GM23248 (cell line): ENCODE results near the gene HSPG2. TPM values are rescaled to one million over a fixed set of nuclear protein-coding genes. Genes with fewer than 3 reads are reported as not detected.
"Not testable (repeated sequence)": the region's sequence is repeated elsewhere in the genome, so short reads cannot be mapped to it uniquely, and the experiment has no call there.

Source experiments
- DNase-seq: peaks from one replicate; pipeline ENCODE4 v3.0.0-alpha.2; 2015
- H2AFZ ChIP-seq: fragments of 200-600 bp; sonication (generic); 2 replicates; pipeline ENCODE4 v1.6.1; 2016; ENCODE audit warnings: antibody characterized with exemption
- H3F3A ChIP-seq: fragments of 200-600 bp; sonication (generic); 2 replicates; pipeline ENCODE4 v1.6.1; 2016; ENCODE audit warnings: mild to moderate bottlenecking, antibody characterized with exemption, mixed run types; ENCODE audit not compliant: insufficient read depth
- H3K27ac ChIP-seq: fragments of 200-600 bp; sonication (generic); 2 replicates; pipeline ENCODE4 v1.5.1; 2016; ENCODE audit warnings: mild to moderate bottlenecking
- H3K27me3 ChIP-seq: fragments of 200-600 bp; sonication (generic); replicated peaks from 2 replicates; pipeline ENCODE4 v1.6.1; 2016; ENCODE audit warnings: mild to moderate bottlenecking; ENCODE audit not compliant: insufficient read depth
- H3K36me3 ChIP-seq: fragments of 200-600 bp; sonication (generic); 2 replicates; pipeline ENCODE4 v1.6.1; 2016; ENCODE audit warnings: low read depth, mild to moderate bottlenecking
- H3K4me1 ChIP-seq: fragments of 200-600 bp; sonication (generic); 2 replicates; pipeline ENCODE4 v1.6.1; 2016; ENCODE audit warnings: mild to moderate bottlenecking; ENCODE audit not compliant: insufficient read depth
- H3K4me2 ChIP-seq: fragments of 200-600 bp; sonication (generic); one replicate; pipeline ENCODE4 v1.6.1; 2016; ENCODE audit warnings: mild to moderate bottlenecking; ENCODE audit not compliant: unreplicated experiment
- H3K4me3 ChIP-seq: fragments of 200-600 bp; sonication (generic); 2 replicates; pipeline ENCODE4 v1.5.1; 2016; ENCODE audit warnings: mild to moderate bottlenecking
- H3K79me2 ChIP-seq: fragments of 200-600 bp; sonication (generic); 2 replicates; pipeline ENCODE4 v1.6.1; 2016; ENCODE audit warnings: mild to moderate bottlenecking; ENCODE audit not compliant: insufficient read depth
- H3K9ac ChIP-seq: fragments of 200-600 bp; sonication (generic); 2 replicates; pipeline ENCODE4 v1.6.1; 2016; ENCODE audit warnings: mild to moderate bottlenecking
- H3K9me2 ChIP-seq: fragments of 200-600 bp; sonication (generic); 2 replicates; pipeline ENCODE4 v1.6.1; 2016; ENCODE audit warnings: mixed run types, mild to moderate bottlenecking, moderate library complexity; ENCODE audit not compliant: insufficient read depth
- H3K9me3 ChIP-seq: fragments of 200-600 bp; sonication (generic); one replicate; pipeline ENCODE4 v1.6.1; 2017; ENCODE audit warnings: low read depth
- H4K20me1 ChIP-seq: fragments of 200-600 bp; sonication (generic); 2 replicates; pipeline ENCODE4 v1.6.0; 2016; ENCODE audit not compliant: insufficient read depth
- EZH2 ChIP-seq: fragments of 200-600 bp; sonication (generic); IDR thresholded peaks from 2 replicates; pipeline ENCODE4 v1.6.1; 2018; ENCODE audit warnings: antibody characterized with exemption, mild to moderate bottlenecking; ENCODE audit not compliant: insufficient read depth, poor library complexity, severe bottlenecking
- EZH2phosphoT487 ChIP-seq: fragments of 200-600 bp; sonication (generic); IDR thresholded peaks from 2 replicates; pipeline ENCODE4 v1.6.1; 2018; ENCODE audit warnings: antibody characterized with exemption, moderate library complexity, mild to moderate bottlenecking, low read depth; ENCODE audit not compliant: insufficient read depth
- WGBS, 2 experiments: methylation state at CpG; one replicate each; pipeline ENCODE4 v1.1.6; 2015 to 2017; ENCODE audit warnings: low lambda C conversion rate in 2 of 2, low coverage in 1 of 2; ENCODE audit errors: missing lambda C conversion rate in 2 of 2; 5-methylcytosine and 5-hydroxymethylcytosine counted together
- in situ Hi-C: fragments of 300-500 bp; cut with MboI; formaldehyde crosslinking; loops from 2 replicates; pipeline ENCODE4 v1.15.0; 2020
- polyA plus RNA-seq: library from polyadenylated mRNA; unstranded; fragments of >200 nt; fragmentation: Nextera tagmentation; extraction: Ambion mirVana; gene quantifications from 2 replicates; pipeline ENCODE4 v1.2.1, GENCODE V29; 2016
- total RNA-seq: library from RNA; depleted of rRNA; stranded (reverse); fragments of >200 nt; shearing (Covaris generic); gene quantifications from 2 replicates; pipeline ENCODE4 v1.2.3, GENCODE V29; 2014

HSPG2 gene
- total and polyA plus RNA-seq, 2 experiments from 2014 or later = 123 to 407 TPM

GRCh38 chr1:21944733-21945073 is 7.6 kb upstream of the HSPG2 start:
- Histone ChIP-seq H3K4me2 (no peak overlapping the region), H4K20me1 (no peaks in the 10 kb centered on the region), H3K9me3 (no peaks in the 10 kb centered on the region), H3K9ac (no peak overlapping the region; the same call in 1 of the 2 replicates), H2AFZ (peak overlapping the region; percentile 23), H3K27me3 (no peaks in the 10 kb centered on the region), H3K9me2 (no peaks in the 10 kb centered on the region), H3K27ac (no peak overlapping the region), H3K4me1 (peaks cover 28% of the 10 kb centered on the region), H3K36me3 (no peaks in the 10 kb centered on the region), H3K4me3 (no peak overlapping the region), H3K79me2 (no peaks in the 10 kb centered on the region), H3F3A (peaks cover 13% of the 10 kb centered on the region)
- no peak for TF ChIP-seq EZH2
- no peak for TF ChIP-seq EZH2phosphoT487
- WGBS, 2 experiments = 67 to 78% methylated on average over 3 of the region's 3 CpGs
- no peak for DNase-seq
- in situ Hi-C loops = no loop called here

- H4K20me1 ChIP-seq, H3K9me2 ChIP-seq, H3K36me3 ChIP-seq, H2AFZ ChIP-seq, H3K79me2 ChIP-seq, H3K4me3 ChIP-seq, in situ Hi-C loops, H3K27me3 ChIP-seq, H3K9ac ChIP-seq, H3K9me3 ChIP-seq: not testable (repeated sequence)
- WGBS, 2 experiments = 53 to 59% methylated on average over 19 of the region's 19 CpGs
- peaks cover 41% of the 10 kb centered on the region for H3K4me1 ChIP-seq
- 0 out of 2 replicates have a peak overlapping the region, but pooled peaks have one; percentile 7 for H3K27ac ChIP-seq
- peaks cover 27% of the 10 kb centered on the region for H3F3A ChIP-seq
- peak overlapping the region; percentile 6 for H3K4me2 ChIP-seq
- peak; percentile 73 for DNase-seq
These were observed 6.0 kb upstream of the HSPG2 start for GRCh38 chr1:21942959-21943640.

- Histone ChIP-seq H3K4me1 (peaks cover 45% of the 10 kb centered on the region), H3K27me3 (no peaks in the 10 kb centered on the region), H3F3A (peaks cover 33% of the 10 kb centered on the region), H3K4me3 (no peak overlapping the region), H3K9ac (no peak overlapping the region), H3K36me3 (no peaks in the 10 kb centered on the region), H3K9me3 (no peaks in the 10 kb centered on the region), H2AFZ (no peak overlapping the region), H3K79me2 (no peaks in the 10 kb centered on the region), H4K20me1 (no peaks in the 10 kb centered on the region), H3K4me2 (no peak overlapping the region), H3K27ac (no peak overlapping the region), H3K9me2 (no peaks in the 10 kb centered on the region)
- DNase-seq = no peak
- in situ Hi-C loops = no loop called here
- TF ChIP-seq EZH2 = no peak
- no peak for TF ChIP-seq EZH2phosphoT487
- WGBS, 2 experiments = 87 to 89% methylated on average over 10 of the region's 10 CpGs
These were observed 5.4 kb upstream of the HSPG2 start for GRCh38 chr1:21942464-21942863.

- in situ Hi-C loops = no loop called here
- WGBS, 2 experiments = 97 to 98% methylated on average over 5 of the region's 5 CpGs
- TF ChIP-seq EZH2 (no peak), EZH2phosphoT487 (no peak)
- Histone ChIP-seq H3K9me2 (no peaks in the 10 kb centered on the region), H3K4me1 (peaks cover 45% of the 10 kb centered on the region), H3K4me2 (no peak overlapping the region), H3F3A (peaks cover 36% of the 10 kb centered on the region), H3K36me3 (no peaks in the 10 kb centered on the region), H3K79me2 (peaks cover 5% of the 10 kb centered on the region), H3K9me3 (no peaks in the 10 kb centered on the region), H2AFZ (no peak overlapping the region), H3K27me3 (no peaks in the 10 kb centered on the region), H3K9ac (no peak overlapping the region), H3K4me3 (no peak overlapping the region), H3K27ac (no peak overlapping the region), H4K20me1 (no peaks in the 10 kb centered on the region)
- no peak for DNase-seq
These were observed 4.3 kb upstream of the HSPG2 start for GRCh38 chr1:21941370-21941769.
